ENCODE results near the gene ENHO. TPM values are rescaled to one million over a fixed set of nuclear protein-coding genes. Genes with fewer than 3 reads are reported as not detected.

The ENHO gene
- total and polyA plus RNA-seq, 12 donors, result 0.32 to 1.2 (median 0.46) TPM; not detected in 4

- H3K9me3 ChIP-seq, result no peaks in the 10 kb centered on the region
- H3K4me3 ChIP-seq, result no peak overlapping the region
- no peak for ATAC-seq
- 59 to 63% methylated on average over 2 of the region's 2 CpGs for WGBS, 2 donors
- H3K4me1 ChIP-seq, result no peaks in the 10 kb centered on the region
- no peak for TF ChIP-seq CTCF (IDR thresholded peaks at IDR 0.05)
- intact Hi-C loops (cut with DNase I), result loop anchor here in 1 of 10 donors (10.0 kb wide), 1 partner anchor 87 kb away; no protein-coding TSS in a partner anchor
- H3K27ac ChIP-seq, result no peak overlapping the region
- no peak for DNase-seq
- no peaks in the 10 kb centered on the region for H3K27me3 ChIP-seq
- H3K36me3 ChIP-seq, result no peaks in the 10 kb centered on the region
Measured at GRCh38 chr9:34491596-34491995, 31.2 kb downstream of the ENHO start.

DNA sequence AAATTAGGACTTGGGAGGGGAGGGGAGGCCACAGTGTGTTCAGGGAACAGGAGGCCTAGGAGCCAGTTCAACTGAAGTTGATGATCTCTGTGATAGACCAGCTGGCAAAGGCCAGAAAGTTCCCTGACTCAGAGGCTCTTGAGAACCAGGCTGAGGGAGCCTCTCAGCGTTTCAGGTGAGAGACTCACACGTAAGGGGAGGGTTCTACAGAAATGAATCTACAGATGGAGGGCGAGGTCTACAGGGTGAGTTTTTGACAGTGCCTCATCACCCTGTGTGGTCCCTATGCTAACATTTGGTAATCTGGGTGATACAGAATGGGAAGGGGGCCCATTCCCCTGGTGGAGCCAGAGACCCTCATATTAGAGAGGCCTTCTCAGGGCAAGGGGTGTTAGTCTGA lies 32.0 kb downstream of the ENHO start:
- Histone ChIP-seq H3K4me1 (no peaks in the 10 kb centered on the region), H3K4me3 (no peak overlapping the region), H3K27me3 (no peaks in the 10 kb centered on the region), H3K27ac (no peak overlapping the region), H3K36me3 (no peaks in the 10 kb centered on the region), H3K9me3 (no peaks in the 10 kb centered on the region)
- no peak for TF ChIP-seq CTCF (IDR thresholded peaks at IDR 0.05)
- WGBS, 2 donors, result 61 to 71% methylated on average over 3 of the region's 3 CpGs
- ATAC-seq (no peak), DNase-seq (no peak)
- intact Hi-C loops (cut with DNase I), result loop anchor here in 1 of 10 donors (10.0 kb wide), 1 partner anchor 86 kb away; no protein-coding TSS in a partner anchor

DNA sequence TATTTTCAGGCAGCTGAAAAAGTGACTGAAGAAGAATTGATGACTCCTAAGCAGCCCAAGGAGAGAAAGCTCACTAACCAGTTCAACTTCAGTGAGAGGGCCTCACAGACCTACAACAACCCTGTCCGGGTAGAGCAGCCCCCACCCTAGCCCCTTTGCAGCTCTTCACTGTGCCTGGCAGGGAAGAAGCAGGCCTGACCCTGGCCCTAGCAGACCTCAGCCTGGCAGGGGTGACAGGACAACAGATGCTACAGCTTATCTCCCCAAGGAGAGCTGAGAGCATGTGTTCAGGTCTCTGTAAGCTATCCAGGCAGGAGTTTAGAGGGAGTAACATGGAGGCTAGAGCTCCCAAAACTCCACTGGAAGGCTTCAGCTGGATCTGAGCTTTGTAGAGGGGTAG lies 32.4 kb downstream of the ENHO start:
- no peaks in the 10 kb centered on the region for H3K4me1 ChIP-seq
- WGBS, 2 donors, result 77 to 79% methylated on average over 1 of the region's 1 CpG
- no peak for DNase-seq
- no peak for TF ChIP-seq CTCF (IDR thresholded peaks at IDR 0.05)
- no peaks in the 10 kb centered on the region for H3K36me3 ChIP-seq
- H3K27me3 ChIP-seq, result no peaks in the 10 kb centered on the region
- intact Hi-C loops (cut with DNase I), result loop anchor here in 1 of 10 donors (10.0 kb wide), 1 partner anchor 86 kb away; no protein-coding TSS in a partner anchor
- no peak overlapping the region for H3K4me3 ChIP-seq
- ATAC-seq, result no peak
- H3K9me3 ChIP-seq, result no peaks in the 10 kb centered on the region
- H3K27ac ChIP-seq, result no peak overlapping the region

- H3K36me3 ChIP-seq, result no peaks in the 10 kb centered on the region
- H3K27ac ChIP-seq, result no peak overlapping the region
- H3K4me3 ChIP-seq, result no peak overlapping the region
- ATAC-seq, result no peak
- H3K4me1 ChIP-seq, result no peaks in the 10 kb centered on the region
- intact Hi-C loops (cut with DNase I), result no loop called here
- DNase-seq, result no peak
- H3K9me3 ChIP-seq, result no peaks in the 10 kb centered on the region
- TF ChIP-seq CTCF (IDR thresholded peaks at IDR 0.05), result no peak
- no peaks in the 10 kb centered on the region for H3K27me3 ChIP-seq
- 62 to 66% methylated on average over 3 of the region's 3 CpGs for WGBS, 2 donors
Measured at GRCh38 chr9:34486572-34486971, 36.2 kb downstream of the ENHO start.
